ENCODE results near the gene CDC25C. TPM values are rescaled to one million over a fixed set of nuclear protein-coding genes. Genes with fewer than 3 reads are reported as not detected.

Gene CDC25C
- total RNA-seq: 10 to 100 TPM; 10.8 to 11.1 TPM

DNA sequence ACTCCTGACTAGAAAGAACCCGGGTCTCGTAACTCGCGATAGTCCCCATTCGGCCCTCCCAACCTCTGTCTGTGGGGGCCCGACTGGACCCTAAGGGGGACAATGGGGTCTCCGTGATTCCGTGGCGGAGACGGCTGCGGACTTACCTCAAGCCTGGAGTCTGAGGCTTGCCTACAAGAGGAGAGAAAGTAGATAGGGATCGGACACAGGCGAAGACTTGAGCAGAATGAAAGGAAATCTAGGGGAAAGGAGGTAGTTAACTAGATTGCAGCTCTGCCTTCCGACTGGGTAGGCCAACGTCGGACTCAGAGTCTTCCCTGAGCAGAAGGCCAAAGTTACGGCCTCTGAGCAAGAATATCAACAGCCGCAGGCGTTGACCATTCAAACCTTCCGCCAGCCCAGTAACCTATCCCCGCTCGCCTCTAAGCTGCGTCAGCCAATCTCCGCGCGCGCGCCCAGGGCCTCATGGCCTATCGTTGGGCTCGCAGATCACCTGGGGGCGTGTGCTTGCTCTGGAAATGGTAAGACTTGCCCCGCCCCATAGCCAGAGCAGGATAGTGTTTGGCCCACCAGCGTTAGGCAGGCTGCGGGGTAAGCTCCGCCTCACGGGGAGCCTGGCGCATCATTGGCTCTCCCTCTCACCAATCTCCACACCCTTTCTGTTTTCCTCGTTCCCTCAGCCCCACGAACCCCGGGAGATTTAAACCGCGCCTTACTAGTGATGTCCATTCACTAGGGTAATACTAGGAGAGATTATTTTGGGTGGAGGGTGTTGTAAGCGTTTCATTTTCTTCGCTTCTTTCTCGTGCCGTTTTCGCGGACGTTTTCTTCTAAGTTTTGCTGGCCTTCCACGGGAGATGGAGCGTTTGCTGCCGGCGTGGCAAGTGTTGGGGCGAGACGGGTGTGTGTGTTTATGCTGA, at the start of gene CDC25C:
TSS of gene CDC25C (minus strand) at position 356 of the 920 bp plus-strand sequence. CDS start 624 bp downstream, outside the sequence.

GRCh38 chr5:138352071-138352721, 20.6 kb upstream of the CDC25C start, which contains the start of gene KDM3B:
Gene KDM3B, plus strand, starts transcription at chr5:138352685. Its CDS starts 111 bp downstream, at chr5:138352796.

DNA sequence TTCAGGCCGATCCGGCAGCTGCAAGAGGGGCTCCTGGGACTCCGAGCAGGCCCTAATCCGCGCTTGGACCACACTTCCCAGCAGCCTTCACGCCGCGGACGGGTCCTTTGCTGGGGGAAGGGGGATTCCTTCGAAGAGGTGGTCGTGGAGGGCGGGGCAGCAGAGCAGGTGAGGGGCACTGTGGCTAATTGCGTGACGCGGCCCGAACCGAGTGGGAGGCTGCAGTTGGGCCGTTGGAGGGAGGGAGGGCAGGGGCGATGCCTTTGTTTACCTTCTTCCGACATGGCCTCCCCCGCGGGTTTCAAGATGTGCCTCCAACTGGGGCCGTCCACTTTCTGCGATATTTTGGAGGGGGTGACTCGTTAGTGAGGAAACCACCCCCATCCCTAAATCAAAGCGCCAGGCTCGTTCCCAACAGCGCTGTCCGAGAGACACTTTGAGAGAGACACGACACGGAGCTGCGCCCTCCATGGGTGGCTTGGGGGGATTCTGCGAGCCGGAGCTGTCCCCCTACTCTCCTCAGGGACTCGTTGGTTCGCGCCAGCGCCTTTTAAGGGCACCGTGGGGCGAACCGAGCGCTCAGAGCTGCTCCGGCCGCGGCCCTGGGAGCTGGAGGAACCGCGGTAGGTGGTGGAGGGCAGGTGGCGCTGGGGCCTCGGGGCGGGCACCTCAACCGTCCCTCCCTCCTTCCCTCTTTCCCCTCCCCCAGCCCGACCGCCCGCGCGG, 6.2 kb upstream of the CDC25C start, which contains the start of gene FAM53C:
TSS of gene FAM53C (plus strand) at position 582 of the 726 bp plus-strand sequence. CDS start 3,070 bp downstream, outside the sequence.

GRCh38 chr5:138274189-138274853, 57.3 kb downstream of the CDC25C start, which contains the start of gene GFRA3:
Gene GFRA3, minus strand, starts transcription at chr5:138274621. Its CDS starts 197 bp downstream, at chr5:138274424.

Other genes starting within 250 kb of the CDC25C start
- not detected for gene WNT8A, start 247.8 kb downstream of the CDC25C start, total RNA-seq
- not detected for gene NME5, start 192.4 kb downstream of the CDC25C start, total RNA-seq
- gene BRD8, start 153.2 kb downstream of the CDC25C start, total RNA-seq: 10 to 100 TPM; 62.6 to 65.0 TPM
- 10 to 100 TPM; 43.4 to 44.9 TPM for gene KIF20A, start 152.7 kb downstream of the CDC25C start, total RNA-seq
- gene CDC23, start 118.5 kb downstream of the CDC25C start, total RNA-seq: 10 to 100 TPM; 23.8 to 25.4 TPM
- under 1 TPM in 1 of 2 experiments, not detected in 1; 0.17 TPM for gene GFRA3, start 57.2 kb downstream of the CDC25C start, total RNA-seq
- gene FAM53C, start 6.5 kb upstream of the CDC25C start, total RNA-seq: 10 to 100 TPM; 21.2 to 22.8 TPM
- 10 to 100 TPM; 64.1 to 66.5 TPM for gene KDM3B, start 20.9 kb upstream of the CDC25C start, total RNA-seq
- 1 to 10 TPM in 1 of 2 experiments, under 1 TPM in 1; 0.60 to 1.1 TPM for gene REEP2, start 107.3 kb upstream of the CDC25C start, total RNA-seq
- gene EGR1, start 133.7 kb upstream of the CDC25C start, total RNA-seq: 10 to 100 TPM; 10.1 to 11.8 TPM
- 10 to 100 TPM; 64.0 to 64.7 TPM for gene ETF1, start 211.4 kb upstream of the CDC25C start, total RNA-seq
- 100 to 1,000 TPM; 168 to 176 TPM for gene HSPA9, start 243.6 kb upstream of the CDC25C start, total RNA-seq

Measured in activated naive CD4-positive, alpha-beta T cell treated with anti-CD3 and anti-CD28 coated beads, Interleukin-2, amount 10 ng/mL, durations not matched to agents 5 hours and 36 hours (primary cell).